B cell (primary cell): ENCODE results near the gene SPRYD3. TPM values are rescaled to one million over a fixed set of nuclear protein-coding genes. Genes with fewer than 3 reads are reported as not detected.

ENCODE experiments used
- ATAC-seq: fragments of 200-7000 bp; cut with Tn5 transposase; one replicate; pipeline ENCODE4 v1.10.0; 2021; ENCODE audit warnings: low read depth, mild to moderate bottlenecking, moderate number of reproducible peaks, moderate library complexity
- CTCF ChIA-PET: fragments of 350-600 bp; sonication (Branson Sonifier 250); formaldehyde crosslinking; loops from one replicate; lab custom pipeline; 2021; ENCODE audit warnings: antibody characterized with exemption, inconsistent platforms; lab: Charles Lee
- POLR2A ChIA-PET: fragments of 350-600 bp; sonication (Branson Sonifier 250); formaldehyde crosslinking; loops from one replicate; lab custom pipeline; 2021; ENCODE audit warnings: antibody characterized with exemption; lab: Charles Lee
- DNase-seq: peaks from one replicate; pipeline ENCODE4 v3.0.0; 2013
- H2AFZ ChIP-seq: 2 replicates; pipeline ENCODE4 v1.6.1; 2012; ENCODE audit warnings: mild to moderate bottlenecking, low read depth, low read length; ENCODE audit not compliant: insufficient read depth, poor library complexity, severe bottlenecking
- H3K27ac ChIP-seq, 2 donors: 1 replicate in 1 of 2; 2 replicates in 1 of 2; pipeline ENCODE4 v1.5.1; 2012 to 2013; ENCODE audit warnings: low read length in 2 of 2, mild to moderate bottlenecking in 2 of 2, moderate library complexity in 1 of 2
- H3K27me3 ChIP-seq, 4 experiments: fragments of 200-600 bp in 1 of 4; sonication (generic) in 1 of 4; replicated peaks in 1 of 4; 1 replicate in 2 of 4; 2 replicates in 2 of 4; pipeline versions ENCODE4 v1.6.1 to v1.7.0; 2013 to 2016; ENCODE audit warnings: low read length in 3 of 4, mild to moderate bottlenecking in 2 of 4, mixed read lengths in 1 of 4, moderate library complexity in 1 of 4; ENCODE audit not compliant: insufficient read depth in 4 of 4, control insufficient read depth in 3 of 4; ENCODE audit errors: control extremely low read depth in 1 of 4
- H3K36me3 ChIP-seq, 2 experiments: replicated peaks in 1 of 2; 1 replicate in 1 of 2; 2 replicates in 1 of 2; pipeline versions ENCODE4 v1.6.1 to v1.7.1; 2013; ENCODE audit warnings: low read length in 1 of 2; ENCODE audit not compliant: insufficient read depth in 2 of 2, control insufficient read depth in 1 of 2; ENCODE audit errors: control extremely low read depth in 1 of 2, extremely low read depth in 1 of 2
- H3K4me1 ChIP-seq, 2 donors: fragments of 200-600 bp in 1 of 2; sonication (generic) in 1 of 2; 1 replicate in 1 of 2; 2 replicates in 1 of 2; pipeline versions ENCODE4 v1.5.1 to v1.6.1; 2013 to 2017; ENCODE audit warnings: low read length in 2 of 2; ENCODE audit not compliant: control insufficient read depth in 2 of 2, insufficient read depth in 2 of 2
- H3K4me2 ChIP-seq: replicated peaks from 2 replicates; pipeline ENCODE3; 2012; ENCODE audit warnings: mild to moderate bottlenecking, low read depth, low read length; ENCODE audit not compliant: poor library complexity, severe bottlenecking
- H3K4me3 ChIP-seq, 5 experiments: fragments of 200-600 bp in 1 of 5; sonication (generic) in 1 of 5; 1 replicate in 3 of 5; 2 replicates in 2 of 5; pipeline versions ENCODE4 v1.5.1 to v1.7.0; 2011 to 2016; ENCODE audit warnings: low read length in 4 of 5, mild to moderate bottlenecking in 4 of 5, low read depth in 2 of 5, control low read depth in 1 of 5, moderate library complexity in 1 of 5; ENCODE audit not compliant: insufficient read depth in 1 of 5; ENCODE audit errors: control extremely low read depth in 1 of 5, extremely low read depth in 1 of 5
- H3K79me2 ChIP-seq: fragments of 200-600 bp; sonication (generic); one replicate; pipeline ENCODE4 v1.6.0; 2016; ENCODE audit warnings: low read length; ENCODE audit not compliant: control insufficient read depth, insufficient read depth
- H3K9ac ChIP-seq: fragments of 200-600 bp; sonication (generic); 2 replicates; pipeline ENCODE4 v1.6.1; 2017; ENCODE audit warnings: mild to moderate bottlenecking, low read length, moderate library complexity
- H3K9me3 ChIP-seq, 3 donors: one replicate each; pipeline versions ENCODE4 v1.6.1 to v1.7.1; 2013; ENCODE audit warnings: low read length in 2 of 3; ENCODE audit not compliant: control insufficient read depth in 2 of 3, insufficient read depth in 1 of 3; ENCODE audit errors: control extremely low read depth in 1 of 3
- H4K20me1 ChIP-seq: 2 replicates; pipeline ENCODE4 v1.6.0; 2012; ENCODE audit warnings: mild to moderate bottlenecking, low read length; ENCODE audit not compliant: insufficient read depth, control insufficient read depth, poor library complexity, severe bottlenecking
- H3K27ac Mint-ChIP-seq: one replicate; pipeline ENCODE4 v1.8.0; 2021; ENCODE audit warnings: mixed read lengths
- H3K27me3 Mint-ChIP-seq: one replicate; pipeline ENCODE4 v1.8.0; 2021; ENCODE audit warnings: mixed read lengths
- H3K4me1 Mint-ChIP-seq: one replicate; pipeline ENCODE4 v1.8.0; 2021; ENCODE audit warnings: mixed read lengths
- H3K4me3 Mint-ChIP-seq: one replicate; pipeline ENCODE4 v1.8.0; 2021; ENCODE audit warnings: mixed read lengths
- H3K9me3 Mint-ChIP-seq: one replicate; pipeline ENCODE4 v1.8.0; 2022; ENCODE audit warnings: mixed read lengths; ENCODE audit not compliant: insufficient read depth
- EZH2 ChIP-seq: IDR thresholded peaks from 2 replicates; pipeline ENCODE4 v1.6.1; 2012; ENCODE audit warnings: borderline replicate concordance, low read depth, mild to moderate bottlenecking, moderate library complexity, low read length; ENCODE audit not compliant: insufficient read depth, poor library complexity, severe bottlenecking
- WGBS: methylation state at CpG from one replicate; pipeline ENCODE4 v1.1.5; 2013; ENCODE audit warnings: missing lambda C conversion rate; ENCODE audit not compliant: insufficient coverage; 5-methylcytosine and 5-hydroxymethylcytosine counted together
- intact Hi-C: fragments of 100-400 bp; cut with micrococcal nuclease; formaldehyde crosslinking; loops from one replicate; pipeline ENCODE4 v1.10.0; 2022
- polyA plus RNA-seq: library from polyadenylated mRNA; depleted of rRNA; stranded (reverse); fragments of >200 nt; gene quantifications from 2 replicates; pipeline ENCODE4 v1.2.3, GENCODE V29; 2012
- total RNA-seq, 2 donors: library from RNA; stranded (reverse); fragments of 120-200 nt in 1 of 2; gene quantifications; 1 replicate in 1 of 2; 2 replicates in 1 of 2; pipeline versions ENCODE4 v1.2.3 to v1.2.4, GENCODE V29; 2013 to 2022
- TF ChIP-seq, protein P1 (sequence below): fragments of 200-600 bp; IDR thresholded peaks from one replicate; pipeline ENCODE4 v1.8.0; 2022; ENCODE audit warnings: antibody characterized with exemption, mild to moderate bottlenecking

SPRYD3 gene
- total and polyA plus RNA-seq, 2 donors (not counting 1 experiment from before 2014, with no cell fraction given) = 15.9 to 43.3 TPM

DNA sequence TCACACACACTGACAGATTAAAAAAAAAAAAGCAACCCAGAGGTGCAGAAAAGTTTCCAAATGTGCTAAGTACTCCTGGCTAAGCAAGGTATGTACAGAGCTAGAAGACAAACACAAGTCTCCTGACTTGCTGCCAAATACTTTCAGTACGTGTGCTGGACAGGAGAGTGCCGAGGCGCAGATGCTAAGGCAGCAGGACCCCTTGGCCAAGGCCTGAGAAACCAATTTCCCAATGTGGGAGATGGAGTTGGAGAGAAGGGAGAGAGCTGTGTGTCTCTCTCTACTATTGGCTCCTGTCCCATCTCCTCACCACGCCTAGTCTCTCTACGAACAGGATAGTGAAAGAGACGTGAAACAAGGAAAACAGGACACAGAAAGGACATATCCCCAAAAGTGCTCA, 5.3 kb downstream of the SPRYD3 start:
- DNase-seq = no peak
- Histone ChIP-seq H3K4me2 (no peak overlapping the region), H3K4me1 (peaks cover 12 to 33% of the 10 kb centered on the region in 2 donors), H4K20me1 (peaks cover 33% of the 10 kb centered on the region), H2AFZ (no peak overlapping the region), H3K36me3 (peaks cover 0 to 68% of the 10 kb centered on the region in 2 experiments), H3K79me2 (peaks cover 24% of the 10 kb centered on the region), H3K27ac (no peak overlapping the region), H3K27me3 (no peaks in the 10 kb centered on the region), H3K9ac (no peak overlapping the region), H3K4me3 (no peak overlapping the region), H3K9me3 (no peaks in the 10 kb centered on the region)
- TF ChIP-seq, protein P1, sequence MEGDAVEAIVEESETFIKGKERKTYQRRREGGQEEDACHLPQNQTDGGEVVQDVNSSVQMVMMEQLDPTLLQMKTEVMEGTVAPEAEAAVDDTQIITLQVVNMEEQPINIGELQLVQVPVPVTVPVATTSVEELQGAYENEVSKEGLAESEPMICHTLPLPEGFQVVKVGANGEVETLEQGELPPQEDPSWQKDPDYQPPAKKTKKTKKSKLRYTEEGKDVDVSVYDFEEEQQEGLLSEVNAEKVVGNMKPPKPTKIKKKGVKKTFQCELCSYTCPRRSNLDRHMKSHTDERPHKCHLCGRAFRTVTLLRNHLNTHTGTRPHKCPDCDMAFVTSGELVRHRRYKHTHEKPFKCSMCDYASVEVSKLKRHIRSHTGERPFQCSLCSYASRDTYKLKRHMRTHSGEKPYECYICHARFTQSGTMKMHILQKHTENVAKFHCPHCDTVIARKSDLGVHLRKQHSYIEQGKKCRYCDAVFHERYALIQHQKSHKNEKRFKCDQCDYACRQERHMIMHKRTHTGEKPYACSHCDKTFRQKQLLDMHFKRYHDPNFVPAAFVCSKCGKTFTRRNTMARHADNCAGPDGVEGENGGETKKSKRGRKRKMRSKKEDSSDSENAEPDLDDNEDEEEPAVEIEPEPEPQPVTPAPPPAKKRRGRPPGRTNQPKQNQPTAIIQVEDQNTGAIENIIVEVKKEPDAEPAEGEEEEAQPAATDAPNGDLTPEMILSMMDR = no peak
- TF ChIP-seq EZH2 = no peak
- no peak overlapping the region for H3K4me3 Mint-ChIP-seq
- intact Hi-C loops = loop anchor here (10.0 kb wide), 1 partner anchor 251 kb away; the partner anchor contains the start of gene AAAS
- CTCF ChIA-PET = interaction anchor here (14.1 kb wide), 1 partner anchor 24 kb away, joined by 344 read pairs; the partner anchor contains the start of genes IGFBP6 and SOAT2
- WGBS = 100% methylated on average over 2 of the region's 6 CpGs
- POLR2A ChIA-PET = interaction anchor here (1.1 kb wide), 1 partner anchor 20 kb away, joined by 11 read pairs; no protein-coding TSS in a partner anchor
- H3K9me3 Mint-ChIP-seq = no peaks in the 10 kb centered on the region
- H3K4me1 Mint-ChIP-seq = peaks cover 39% of the 10 kb centered on the region
- H3K27me3 Mint-ChIP-seq = no peaks in the 10 kb centered on the region
- ATAC-seq = no peak
- H3K27ac Mint-ChIP-seq = no peak overlapping the region
